HG03103 (cell line): ENCODE results near the gene GJB6.

Source experiments
- ATAC-seq: cut with Tn5 transposase; IDR thresholded peaks from one replicate; pipeline ENCODE4 v1.9.1; 2021; ENCODE audit warnings: low read depth; ENCODE audit not compliant: unreplicated experiment

Gene GJB6

GRCh38 chr13:20230913-20231838, 943 bp downstream of the GJB6 start:
- ATAC-seq: no peak

- ATAC-seq: no peak
Observed at GRCh38 chr13:20227730-20228129, 4.4 kb downstream of the GJB6 start.

GRCh38 chr13:20227288-20227687, 4.8 kb downstream of the GJB6 start:
- no peak for ATAC-seq

- no peak for ATAC-seq
Observed at GRCh38 chr13:20222553-20222952, 9.6 kb downstream of the GJB6 start.

- ATAC-seq: no peak
Observed at GRCh38 chr13:20221772-20222171, 10.3 kb downstream of the GJB6 start.

GRCh38 chr13:20219577-20219976, 12.5 kb downstream of the GJB6 start:
- no peak for ATAC-seq

GRCh38 chr13:20217168-20217567, 15.0 kb downstream of the GJB6 start:
- ATAC-seq: no peak

GRCh38 chr13:20209948-20210347, 22.2 kb downstream of the GJB6 start:
- no peak for ATAC-seq

GRCh38 chr13:20206698-20207235, 25.4 kb downstream of the GJB6 start:
- no peak for ATAC-seq

- no peak for ATAC-seq
Observed at GRCh38 chr13:20206065-20206697, 25.9 kb downstream of the GJB6 start.

- no peak for ATAC-seq
Observed at GRCh38 chr13:20198781-20199180, 33.3 kb downstream of the GJB6 start.

GRCh38 chr13:20197361-20197834, 34.7 kb downstream of the GJB6 start:
- no peak for ATAC-seq

GRCh38 chr13:20195801-20196200, 36.3 kb downstream of the GJB6 start:
- ATAC-seq: no peak

- no peak for ATAC-seq
Observed at GRCh38 chr13:20193907-20194631, 38.0 kb downstream of the GJB6 start.

GRCh38 chr13:20193162-20193906, 38.8 kb downstream of the GJB6 start:
- ATAC-seq: no peak

- no peak for ATAC-seq
Observed at GRCh38 chr13:20192836-20193161, 39.3 kb downstream of the GJB6 start, which contains the start of gene GJB2. Gene GJB2, minus strand, starts transcription at chr13:20192938. Its CDS starts 3,357 bp downstream, at chr13:20189581.

- ATAC-seq: no peak
Observed at GRCh38 chr13:20192158-20192835, 39.8 kb downstream of the GJB6 start.

GRCh38 chr13:20191311-20192157, 40.6 kb downstream of the GJB6 start:
- ATAC-seq: no peak
